Gastroesophageal sphincter (tissue), 3 donors: ENCODE results near the gene ARMC2.
"Not testable (repeated sequence)": the region's sequence is repeated elsewhere in the genome, so short reads cannot be mapped to it uniquely, and the experiment has no call there.

Source experiments
- POLR2A ChIP-seq, 2 donors: fragments of 450-650 bp; IDR thresholded peaks; one replicate each; pipeline ENCODE4 v1.6.1; 2017; ENCODE audit warnings: antibody characterized with exemption in 2 of 2, mild to moderate bottlenecking in 2 of 2, moderate library complexity in 1 of 2
- POLR2AphosphoS5 ChIP-seq: sonication (generic); formaldehyde crosslinking; IDR thresholded peaks from one replicate; pipeline ENCODE4 v1.6.1; 2017; ENCODE audit warnings: antibody characterized with exemption
- TF ChIP-seq, protein P1 (sequence below), 4 experiments: fragments of 200-600 bp in 2 of 4; fragments of 450-650 bp in 2 of 4; sonication (generic) in 1 of 4; IDR thresholded peaks; one replicate each; pipeline ENCODE4 v1.5.1; 2017 to 2019; ENCODE audit warnings: antibody characterized with exemption in 4 of 4, mild to moderate bottlenecking in 2 of 4, moderate library complexity in 2 of 4

DNA sequence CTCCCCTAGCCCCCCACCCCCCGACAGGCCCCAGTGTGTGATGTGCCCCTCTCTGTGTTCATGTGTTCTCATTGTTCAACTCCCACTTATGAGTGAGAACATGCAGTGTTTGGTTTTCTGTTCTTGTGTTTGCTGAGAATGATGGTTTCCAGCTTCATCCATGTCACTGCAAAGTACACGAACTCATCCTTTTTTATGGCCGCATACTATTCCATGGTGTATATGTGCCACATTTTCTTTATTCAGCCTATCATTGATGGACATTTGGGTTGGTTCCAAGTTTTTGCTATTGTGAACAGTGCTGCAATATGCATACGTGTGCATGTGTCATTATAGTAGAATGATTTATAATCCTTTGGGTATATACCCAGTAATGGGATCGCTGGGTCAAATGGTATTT is 42.7 kb downstream of the ARMC2 start:
- TF ChIP-seq, protein P1, sequence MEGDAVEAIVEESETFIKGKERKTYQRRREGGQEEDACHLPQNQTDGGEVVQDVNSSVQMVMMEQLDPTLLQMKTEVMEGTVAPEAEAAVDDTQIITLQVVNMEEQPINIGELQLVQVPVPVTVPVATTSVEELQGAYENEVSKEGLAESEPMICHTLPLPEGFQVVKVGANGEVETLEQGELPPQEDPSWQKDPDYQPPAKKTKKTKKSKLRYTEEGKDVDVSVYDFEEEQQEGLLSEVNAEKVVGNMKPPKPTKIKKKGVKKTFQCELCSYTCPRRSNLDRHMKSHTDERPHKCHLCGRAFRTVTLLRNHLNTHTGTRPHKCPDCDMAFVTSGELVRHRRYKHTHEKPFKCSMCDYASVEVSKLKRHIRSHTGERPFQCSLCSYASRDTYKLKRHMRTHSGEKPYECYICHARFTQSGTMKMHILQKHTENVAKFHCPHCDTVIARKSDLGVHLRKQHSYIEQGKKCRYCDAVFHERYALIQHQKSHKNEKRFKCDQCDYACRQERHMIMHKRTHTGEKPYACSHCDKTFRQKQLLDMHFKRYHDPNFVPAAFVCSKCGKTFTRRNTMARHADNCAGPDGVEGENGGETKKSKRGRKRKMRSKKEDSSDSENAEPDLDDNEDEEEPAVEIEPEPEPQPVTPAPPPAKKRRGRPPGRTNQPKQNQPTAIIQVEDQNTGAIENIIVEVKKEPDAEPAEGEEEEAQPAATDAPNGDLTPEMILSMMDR (IDR thresholded peaks at IDR 0.05) = not testable (repeated sequence)
- not testable (repeated sequence) for TF ChIP-seq POLR2A (IDR thresholded peaks at IDR 0.05); POLR2AphosphoS5
